C1 segment of cervical spinal cord (tissue), 14 donors: ENCODE results near the gene IL10.
A peak's percentile ranks its signal among the peaks of the same experiment; 100 is the strongest.
"Not testable (repeated sequence)": the region's sequence is repeated elsewhere in the genome, so short reads cannot be mapped to it uniquely, and the experiment has no call there.

ENCODE experiments used
- DNase-seq, 14 donors: peaks; one replicate each; lab custom pipeline; 2025; lab: John Stamatoyannopoulos, UW

The IL10 gene

GRCh38 chr1:206765771-206766170 lies 6.5 kb downstream of the IL10 start:
- not testable (repeated sequence) for DNase-seq

- not testable (repeated sequence) for DNase-seq
Observed at GRCh38 chr1:206762741-206763364, 9.4 kb downstream of the IL10 start.

GRCh38 chr1:206761159-206761768 lies 11.0 kb downstream of the IL10 start:
- no peak for DNase-seq

GRCh38 chr1:206760590-206760989 lies 11.7 kb downstream of the IL10 start:
- DNase-seq: no peak

GRCh38 chr1:206757524-206758266 lies 14.6 kb downstream of the IL10 start:
- no peak for DNase-seq

- no peak for DNase-seq
Observed at GRCh38 chr1:206754011-206754410, 18.3 kb downstream of the IL10 start.

GRCh38 chr1:206753141-206753540 lies 19.2 kb downstream of the IL10 start:
- no peak for DNase-seq

- DNase-seq: no peak
Observed at GRCh38 chr1:206752481-206752880, 19.8 kb downstream of the IL10 start.

GRCh38 chr1:206751891-206752290 lies 20.4 kb downstream of the IL10 start:
- DNase-seq: no peak

- no peak for DNase-seq
Observed at GRCh38 chr1:206748348-206749030, 23.8 kb downstream of the IL10 start.

- no peak for DNase-seq
Observed at GRCh38 chr1:206745301-206745700, 27.0 kb downstream of the IL10 start.

GRCh38 chr1:206744683-206745082 lies 27.6 kb downstream of the IL10 start:
- DNase-seq: no peak

GRCh38 chr1:206742719-206743383 lies 29.4 kb downstream of the IL10 start:
- DNase-seq: no peak

GRCh38 chr1:206741142-206741701 lies 31.1 kb downstream of the IL10 start:
- DNase-seq: no peak

GRCh38 chr1:206739411-206740076 lies 32.8 kb downstream of the IL10 start:
- DNase-seq: peak in 2 of 14 donors; percentile 17 to 41

GRCh38 chr1:206738370-206739366 lies 33.6 kb downstream of the IL10 start:
- DNase-seq: peak in 1 of 14 donors; percentile 58

GRCh38 chr1:206737729-206738201 lies 34.5 kb downstream of the IL10 start:
- no peak for DNase-seq

- no peak for DNase-seq
Observed at GRCh38 chr1:206736878-206737728, 35.2 kb downstream of the IL10 start.
